ENCODE measurements around the gene CAMKK1.

GRCh38 chr17:3847165-3847670 is 45.6 kb downstream of the CAMKK1 start:
- TF ChIP-seq EZH2phosphoT487 (IDR thresholded peaks at IDR 0.05; ENCODE audit: borderline replicate concordance) = no peak
- no peak for TF ChIP-seq CTCF (conservative IDR thresholded peaks at IDR 0.05; ENCODE audit: low read length)

All from Loucy (cell line).